Right lobe of liver (tissue), 4 donors: ENCODE data around the gene LPCAT3.

Source experiments
- POLR2A ChIP-seq: fragments of 450-650 bp; IDR thresholded peaks from one replicate; pipeline ENCODE4 v1.6.1; 2017; ENCODE audit warnings: antibody characterized with exemption, mild to moderate bottlenecking
- TF ChIP-seq, protein P1 (sequence below), 4 donors: fragments of 200-600 bp in 3 of 4; fragments of 450-650 bp in 1 of 4; IDR thresholded peaks; one replicate each; pipeline versions ENCODE4 v1.5.1 to v1.8.0; 2016 to 2022; ENCODE audit warnings: antibody characterized with exemption in 4 of 4, mild to moderate bottlenecking in 2 of 4
- donor health status: DM: no; HTN: no; CAD: no.
- donor health status: DM: no; HTN: no; CAD: no.
- donor health status: DM: no; HTN: yes; CAD: no.

DNA sequence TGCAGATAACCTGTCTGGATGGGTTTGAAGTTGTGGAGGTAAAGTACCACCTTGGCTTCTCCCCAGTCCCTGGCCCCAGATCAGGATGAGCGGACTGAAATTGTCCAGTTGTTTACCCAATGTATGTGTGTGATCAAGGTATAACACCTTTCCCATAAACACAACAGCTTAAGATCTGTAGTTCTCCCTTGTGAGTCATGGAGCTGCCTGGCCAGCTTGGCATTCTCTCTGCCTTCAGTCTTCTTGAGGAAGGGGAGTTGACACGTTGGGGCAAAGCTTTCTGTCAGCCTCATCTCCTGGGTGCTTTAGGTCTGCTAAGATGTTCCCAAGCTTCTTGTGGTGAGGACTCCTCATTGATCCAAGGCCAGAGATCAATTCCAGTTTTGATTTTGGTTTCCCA is 48.3 kb upstream of the LPCAT3 start:
- TF ChIP-seq, protein P1, sequence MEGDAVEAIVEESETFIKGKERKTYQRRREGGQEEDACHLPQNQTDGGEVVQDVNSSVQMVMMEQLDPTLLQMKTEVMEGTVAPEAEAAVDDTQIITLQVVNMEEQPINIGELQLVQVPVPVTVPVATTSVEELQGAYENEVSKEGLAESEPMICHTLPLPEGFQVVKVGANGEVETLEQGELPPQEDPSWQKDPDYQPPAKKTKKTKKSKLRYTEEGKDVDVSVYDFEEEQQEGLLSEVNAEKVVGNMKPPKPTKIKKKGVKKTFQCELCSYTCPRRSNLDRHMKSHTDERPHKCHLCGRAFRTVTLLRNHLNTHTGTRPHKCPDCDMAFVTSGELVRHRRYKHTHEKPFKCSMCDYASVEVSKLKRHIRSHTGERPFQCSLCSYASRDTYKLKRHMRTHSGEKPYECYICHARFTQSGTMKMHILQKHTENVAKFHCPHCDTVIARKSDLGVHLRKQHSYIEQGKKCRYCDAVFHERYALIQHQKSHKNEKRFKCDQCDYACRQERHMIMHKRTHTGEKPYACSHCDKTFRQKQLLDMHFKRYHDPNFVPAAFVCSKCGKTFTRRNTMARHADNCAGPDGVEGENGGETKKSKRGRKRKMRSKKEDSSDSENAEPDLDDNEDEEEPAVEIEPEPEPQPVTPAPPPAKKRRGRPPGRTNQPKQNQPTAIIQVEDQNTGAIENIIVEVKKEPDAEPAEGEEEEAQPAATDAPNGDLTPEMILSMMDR (IDR thresholded peaks at IDR 0.05), result no peak
- TF ChIP-seq POLR2A, result no peak
